HG02870 (cell line): ENCODE results near the gene ZNF740.
"Not testable (repeated sequence)": the region's sequence is repeated elsewhere in the genome, so short reads cannot be mapped to it uniquely, and the experiment has no call there.

Experiments used
- ATAC-seq: cut with Tn5 transposase; IDR thresholded peaks from one replicate; pipeline ENCODE4 v1.9.1; 2021; ENCODE audit warnings: mild to moderate bottlenecking, moderate library complexity; ENCODE audit not compliant: unreplicated experiment

The ZNF740 gene

GRCh38 chr12:53193985-53194716 is 13.6 kb downstream of the ZNF740 start:
- no peak for ATAC-seq

- no peak for ATAC-seq
Observed at GRCh38 chr12:53194973-53195372, 14.5 kb downstream of the ZNF740 start.

GRCh38 chr12:53195516-53196420 is 15.2 kb downstream of the ZNF740 start:
- ATAC-seq: no peak

DNA sequence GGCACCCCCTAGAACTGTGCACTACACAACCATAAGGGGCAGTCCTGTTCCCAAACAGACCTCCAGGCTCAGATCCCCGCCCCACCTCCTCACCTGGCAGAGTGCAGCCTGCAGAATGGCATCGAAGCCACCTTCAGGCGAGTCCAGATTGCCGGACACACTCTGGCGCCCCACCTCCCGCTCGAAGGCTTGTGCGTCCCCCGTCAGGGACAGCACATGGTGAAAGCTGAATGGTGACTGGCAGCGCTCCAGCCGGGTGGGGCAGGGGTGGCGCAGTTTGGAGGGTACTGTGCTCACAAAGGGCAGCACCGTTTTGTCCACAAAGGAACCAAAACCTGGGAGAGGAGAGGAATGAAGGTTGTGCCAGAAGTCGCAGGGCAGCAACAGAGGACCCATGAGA is 16.0 kb downstream of the ZNF740 start:
- ATAC-seq: no peak

DNA sequence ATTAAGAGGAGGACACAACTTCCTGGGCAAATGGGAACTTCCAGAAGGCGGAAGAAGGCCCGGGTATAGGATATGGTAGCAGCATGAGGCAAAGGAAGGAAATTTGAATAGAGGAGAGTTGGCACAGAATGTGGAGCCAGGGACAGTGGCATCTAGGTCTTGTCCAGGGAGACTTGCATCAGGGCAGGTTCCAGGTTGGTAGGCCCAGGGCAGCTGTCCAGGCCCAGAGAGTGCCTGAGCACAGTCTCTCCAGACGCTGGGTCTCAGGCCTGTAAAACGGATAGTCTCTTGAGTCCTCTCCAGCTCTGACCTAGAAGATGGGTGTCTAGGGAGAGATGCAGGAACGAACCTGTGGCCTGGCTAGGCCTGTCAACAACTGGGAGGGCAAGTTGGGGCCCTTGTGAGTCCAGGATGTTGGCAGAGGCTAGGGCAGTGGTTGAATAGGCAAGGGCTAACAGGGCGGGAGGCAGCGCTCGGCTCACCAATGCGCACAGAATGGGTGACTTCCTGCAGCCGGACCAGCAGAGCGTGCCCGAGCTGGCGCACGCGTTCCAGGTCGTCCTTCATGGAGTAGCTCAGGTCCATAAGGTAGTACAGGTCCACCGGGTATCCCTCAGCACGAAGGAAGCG is 16.6 kb downstream of the ZNF740 start:
- no peak for ATAC-seq

DNA sequence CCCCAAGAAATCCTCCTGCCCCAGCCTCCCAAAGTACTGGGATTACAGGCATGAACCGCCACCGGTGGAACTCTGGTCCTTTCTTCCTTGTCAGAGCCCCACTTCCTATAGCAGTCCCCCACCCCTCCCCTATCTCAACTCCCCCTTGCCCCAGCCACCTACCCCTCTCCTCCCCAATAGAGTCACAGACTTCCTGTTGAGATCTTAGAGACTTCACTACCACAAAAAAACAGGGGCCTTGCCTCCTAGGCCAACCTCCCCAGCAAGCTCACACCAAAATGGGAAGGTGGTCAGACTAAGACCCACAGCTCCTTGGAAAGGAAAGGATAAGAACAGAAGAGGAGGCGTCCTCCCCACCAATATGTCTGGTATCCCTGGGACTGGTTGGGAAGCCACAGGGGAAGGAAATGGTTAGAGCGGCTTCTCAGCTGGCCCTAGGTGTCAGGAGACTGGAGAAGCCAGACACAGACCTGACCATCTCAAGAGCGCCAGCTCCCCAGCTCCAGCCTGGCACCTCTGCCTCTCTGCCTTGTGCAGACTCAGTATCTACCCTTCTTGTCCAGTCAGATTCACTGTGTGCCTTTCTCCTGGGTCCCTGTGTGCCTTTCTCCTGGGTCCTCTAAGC is 18.1 kb downstream of the ZNF740 start:
- no peak for ATAC-seq

- ATAC-seq: no peak
Observed at GRCh38 chr12:53199700-53200099, 19.2 kb downstream of the ZNF740 start.

- ATAC-seq: no peak
Observed at GRCh38 chr12:53200107-53200457, 19.6 kb downstream of the ZNF740 start.

GRCh38 chr12:53200458-53201176 is 20.1 kb downstream of the ZNF740 start:
- ATAC-seq: peak; percentile 54

DNA sequence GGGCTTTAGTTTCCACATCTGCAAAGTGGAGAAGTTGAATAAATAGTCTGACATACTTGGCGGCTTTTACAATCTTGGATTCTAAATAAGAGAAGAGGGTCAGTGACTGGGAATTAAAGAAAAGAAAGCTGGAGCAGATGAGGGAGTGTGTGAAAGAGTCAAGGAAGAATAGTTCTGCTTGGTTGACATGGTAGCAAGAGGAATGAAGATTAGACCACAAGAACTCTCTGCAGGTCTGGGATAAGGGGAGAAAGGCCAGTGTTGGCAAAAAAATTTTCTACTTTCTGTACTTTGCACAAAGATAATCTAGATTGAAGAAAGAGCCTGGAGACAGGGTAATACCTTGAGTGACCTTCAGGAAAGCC is 20.6 kb downstream of the ZNF740 start:
- no peak for ATAC-seq

DNA sequence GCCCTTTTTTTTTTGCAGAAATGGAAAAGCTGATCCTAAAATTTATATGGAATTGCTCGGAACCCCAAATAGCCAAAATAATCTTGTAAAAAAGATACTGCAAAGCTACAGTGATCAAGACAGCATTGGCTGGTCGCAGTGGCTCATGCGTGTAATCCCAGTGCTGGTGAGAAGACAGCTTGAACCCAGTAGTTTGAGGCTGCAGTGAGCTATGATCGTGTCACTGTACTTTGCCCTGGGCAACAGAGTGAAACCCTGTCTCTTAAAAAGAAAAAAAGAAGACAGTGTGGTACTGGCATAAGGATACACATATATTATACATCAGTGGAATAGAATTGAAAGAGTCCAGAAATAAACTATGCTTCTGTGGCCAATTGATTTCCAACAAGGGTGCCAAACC is 21.1 kb downstream of the ZNF740 start:
- ATAC-seq: no peak

DNA sequence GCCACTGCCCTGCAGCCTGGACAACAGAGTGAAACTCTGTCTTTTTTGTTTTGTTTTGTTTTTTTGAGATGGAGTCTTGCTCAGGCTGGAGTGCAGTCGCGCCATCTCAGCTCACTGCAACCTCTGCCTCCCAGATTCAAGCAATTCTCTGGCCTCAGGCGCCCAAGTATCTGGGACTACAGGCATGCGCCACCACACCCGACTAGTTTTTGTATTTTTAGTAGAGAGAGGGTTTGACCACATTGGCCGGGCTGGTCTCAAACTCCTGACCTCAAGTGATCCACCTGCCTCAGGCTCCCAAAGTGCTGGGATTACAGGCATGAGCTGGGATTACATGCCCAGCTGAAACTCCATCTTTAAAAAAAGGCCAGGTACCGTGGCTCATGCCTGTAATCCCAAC is 21.8 kb downstream of the ZNF740 start:
- not testable (repeated sequence) for ATAC-seq

DNA sequence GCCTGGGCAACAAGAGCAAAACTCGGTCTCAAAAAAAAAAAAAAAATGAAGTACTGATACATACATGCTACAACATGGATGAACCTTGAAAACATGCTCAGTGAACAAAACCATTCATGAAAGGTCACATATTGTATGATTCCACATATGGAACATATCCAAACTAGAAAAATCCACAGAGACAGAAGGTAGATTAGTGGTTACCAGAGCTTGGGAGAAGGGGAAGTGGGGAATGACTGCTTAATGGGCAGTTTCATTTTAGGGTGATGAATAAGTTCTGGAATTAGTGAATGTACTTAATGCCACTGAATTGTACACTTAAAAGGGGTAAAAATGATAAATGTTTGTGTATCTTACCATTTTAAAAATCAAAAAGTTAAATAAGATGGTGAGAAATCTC is 23.8 kb downstream of the ZNF740 start:
- no peak for ATAC-seq

- peak; percentile 67 for ATAC-seq
Observed at GRCh38 chr12:53205747-53206419, 25.4 kb downstream of the ZNF740 start.

GRCh38 chr12:53207042-53207441 is 26.5 kb downstream of the ZNF740 start, which contains the start of gene ITGB7:
Gene ITGB7 (minus strand): TSS chr12:53207251. CDS start chr12:53200443, 6,808 bp downstream.
- ATAC-seq: no peak

GRCh38 chr12:53208435-53208834 is 27.9 kb downstream of the ZNF740 start:
- no peak for ATAC-seq

DNA sequence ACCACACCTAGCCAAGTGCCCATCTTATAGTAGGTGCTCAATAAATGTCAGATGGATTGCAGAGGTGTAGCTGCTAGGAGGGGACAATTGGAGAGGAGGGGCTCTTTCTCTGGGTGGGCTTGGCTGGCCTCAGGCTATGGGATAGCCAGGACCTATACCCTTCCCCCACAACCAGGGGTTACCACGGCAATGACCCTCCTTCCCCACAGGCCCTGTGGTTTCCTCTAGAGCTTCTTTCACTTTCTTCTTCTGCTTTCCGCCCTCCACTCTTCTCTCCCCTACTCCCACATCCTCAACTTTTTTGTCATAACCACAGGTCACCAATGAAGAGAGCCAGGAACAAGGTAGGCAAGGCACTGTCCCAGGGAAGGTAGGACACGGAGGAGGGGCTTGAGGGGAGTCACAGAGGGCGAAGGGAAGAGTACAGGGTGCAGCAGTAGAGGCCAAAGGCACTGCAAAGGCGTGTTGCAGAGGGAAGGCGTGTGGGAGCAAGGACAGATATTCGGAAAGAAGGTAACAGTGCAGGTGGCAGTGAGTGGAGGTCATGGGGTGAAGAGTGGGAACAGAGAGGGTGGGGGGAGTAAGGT is 28.4 kb downstream of the ZNF740 start:
- ATAC-seq: peak; percentile 32

- ATAC-seq: no peak
Observed at GRCh38 chr12:53210843-53211242, 30.3 kb downstream of the ZNF740 start.

DNA sequence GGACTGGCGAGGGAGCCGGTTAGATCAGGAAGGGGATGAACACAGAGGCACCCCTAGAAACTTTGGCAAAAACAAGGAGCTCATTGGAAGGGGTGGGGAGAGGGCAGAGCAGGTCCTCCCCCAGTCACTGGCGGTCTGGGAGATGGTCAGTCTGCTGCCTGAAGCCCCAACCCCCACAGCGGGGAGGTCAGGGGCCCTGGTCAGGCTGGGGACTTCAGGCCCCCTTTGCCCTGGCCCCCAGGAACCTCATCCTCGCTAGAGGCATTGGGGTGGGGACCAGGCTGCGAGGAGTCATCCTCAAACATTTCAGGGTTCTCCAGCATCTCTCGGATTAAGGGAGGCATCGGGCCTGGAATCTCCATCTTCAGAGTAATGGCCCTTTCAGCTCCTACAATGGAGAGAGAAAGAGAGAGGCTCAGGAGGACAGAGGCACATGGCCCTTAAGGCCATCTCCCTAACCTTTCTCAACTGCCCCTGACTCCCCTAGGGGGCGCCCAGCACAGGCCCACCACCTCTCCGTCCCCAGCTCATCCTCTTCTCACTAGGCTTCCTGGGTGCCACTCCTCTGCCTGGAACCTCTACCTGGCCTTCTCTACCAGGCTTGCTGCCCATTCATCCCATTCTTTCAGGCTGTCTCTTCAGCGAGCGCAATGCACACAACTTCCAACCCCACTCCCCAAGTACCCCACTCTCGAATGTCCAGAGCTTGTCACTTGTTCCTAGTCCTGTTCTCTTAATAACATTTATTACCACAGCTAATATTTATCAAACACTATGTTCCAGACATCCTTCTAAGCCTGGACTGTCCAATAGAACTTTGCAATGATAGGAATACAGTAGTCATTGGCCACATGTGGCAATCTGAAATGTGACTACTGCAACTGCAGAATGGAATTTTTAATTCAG is 31.2 kb downstream of the ZNF740 start:
- no peak for ATAC-seq
